ACHN (cell line): ENCODE data around the gene LRGUK.
"Not testable (repeated sequence)": the region's sequence is repeated elsewhere in the genome, so short reads cannot be mapped to it uniquely, and the experiment has no call there.

Source experiments
- DNase-seq: peaks from one replicate; pipeline ENCODE4 v3.0.0-alpha.2; 2015
- in situ Hi-C: cut with HindIII; loops from 2 replicates; pipeline ENCODE4 v1.10.0; 2017; ENCODE audit warnings: low sequenced_read_pairs, low pct_ligation_motif_present, low pct_unique_long_range_greater_than_20kb

LRGUK gene, protein sequence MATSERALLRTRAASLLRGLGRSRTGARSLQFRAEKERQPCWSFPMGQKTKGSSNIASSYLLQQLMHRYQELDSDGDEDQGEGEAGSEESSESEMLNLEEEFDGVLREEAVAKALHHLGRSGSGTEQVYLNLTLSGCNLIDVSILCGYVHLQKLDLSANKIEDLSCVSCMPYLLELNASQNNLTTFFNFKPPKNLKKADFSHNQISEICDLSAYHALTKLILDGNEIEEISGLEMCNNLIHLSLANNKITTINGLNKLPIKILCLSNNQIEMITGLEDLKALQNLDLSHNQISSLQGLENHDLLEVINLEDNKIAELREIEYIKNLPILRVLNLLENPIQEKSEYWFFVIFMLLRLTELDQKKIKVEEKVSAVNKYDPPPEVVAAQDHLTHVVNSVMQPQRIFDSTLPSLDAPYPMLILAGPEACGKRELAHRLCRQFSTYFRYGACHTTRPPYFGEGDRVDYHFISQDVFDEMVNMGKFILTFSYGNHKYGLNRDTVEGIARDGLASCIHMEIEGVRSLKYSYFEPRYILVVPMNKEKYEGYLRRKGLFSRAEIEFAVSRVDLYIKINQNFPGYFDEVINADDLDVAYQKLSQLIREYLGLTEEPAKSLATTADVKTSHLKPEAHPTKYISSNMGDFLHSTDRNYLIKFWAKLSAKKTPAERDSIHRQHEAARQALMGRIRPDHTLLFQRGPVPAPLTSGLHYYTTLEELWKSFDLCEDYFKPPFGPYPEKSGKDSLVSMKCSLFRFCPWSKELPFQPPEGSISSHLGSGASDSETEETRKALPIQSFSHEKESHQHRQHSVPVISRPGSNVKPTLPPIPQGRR

DNA sequence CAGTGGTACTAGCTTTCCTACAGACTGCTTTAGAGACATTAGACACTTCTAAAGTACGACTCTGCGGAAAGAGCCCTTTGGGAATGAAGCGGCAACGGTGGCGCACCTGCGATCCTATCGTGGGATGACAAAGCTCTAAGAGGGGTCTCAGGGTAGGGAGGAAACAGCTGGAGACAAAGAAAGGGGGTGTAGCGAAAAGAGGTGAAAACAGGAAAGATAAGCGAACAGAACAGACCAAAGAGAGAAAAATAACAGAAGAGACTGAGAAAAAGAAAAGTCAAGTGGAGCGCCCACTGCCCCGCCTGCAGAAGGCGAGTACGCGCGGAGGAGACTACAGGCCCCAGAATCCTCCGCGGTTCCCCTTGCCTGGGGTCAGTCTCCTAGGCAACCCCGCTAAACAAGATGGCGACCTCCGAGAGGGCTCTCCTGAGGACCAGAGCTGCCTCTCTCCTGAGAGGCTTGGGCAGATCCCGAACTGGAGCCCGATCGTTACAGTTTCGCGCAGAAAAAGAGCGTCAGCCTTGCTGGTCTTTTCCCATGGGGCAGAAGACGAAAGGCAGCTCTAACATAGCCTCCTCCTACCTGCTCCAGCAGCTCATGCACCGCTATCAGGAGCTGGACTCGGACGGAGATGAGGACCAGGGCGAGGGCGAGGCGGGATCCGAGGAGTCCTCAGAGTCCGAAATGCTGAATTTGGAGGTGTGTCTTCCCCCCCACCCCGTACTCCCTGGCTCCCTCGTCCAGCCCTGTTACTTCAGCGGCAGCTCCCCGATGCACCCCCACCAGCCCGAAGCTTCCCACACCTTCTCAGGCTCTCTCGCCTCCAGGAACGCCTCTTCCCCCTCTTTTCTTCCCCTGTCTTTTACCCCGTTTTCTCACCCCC lies at the start of gene LRGUK:
TSS of gene LRGUK (plus strand) at position 375 of the 883 bp plus-strand sequence. CDS start at position 403, 28 bp downstream.
- peak; percentile 85 for DNase-seq
- in situ Hi-C loops = no loop called here

DNA sequence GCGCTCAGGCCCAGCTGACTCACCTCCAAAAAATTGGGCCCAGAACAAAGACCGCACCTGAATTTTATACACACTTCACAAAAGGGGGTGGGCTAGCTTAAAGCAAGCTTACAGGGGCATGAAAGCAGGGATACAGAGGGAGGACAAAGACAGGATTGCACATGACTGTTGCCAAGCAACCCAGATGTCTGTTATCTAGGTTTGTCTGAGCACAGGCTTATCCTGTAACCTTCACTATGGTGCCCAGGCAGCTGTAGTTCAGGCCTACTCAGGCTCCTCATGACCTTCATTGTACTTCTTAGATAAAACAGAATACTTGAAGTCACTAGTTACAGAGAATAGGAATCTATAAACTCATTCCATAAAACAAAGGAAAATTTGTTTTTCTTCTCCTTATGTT lies 49.6 kb upstream of the LRGUK start:
- DNase-seq, in situ Hi-C loops: not testable (repeated sequence)

DNA sequence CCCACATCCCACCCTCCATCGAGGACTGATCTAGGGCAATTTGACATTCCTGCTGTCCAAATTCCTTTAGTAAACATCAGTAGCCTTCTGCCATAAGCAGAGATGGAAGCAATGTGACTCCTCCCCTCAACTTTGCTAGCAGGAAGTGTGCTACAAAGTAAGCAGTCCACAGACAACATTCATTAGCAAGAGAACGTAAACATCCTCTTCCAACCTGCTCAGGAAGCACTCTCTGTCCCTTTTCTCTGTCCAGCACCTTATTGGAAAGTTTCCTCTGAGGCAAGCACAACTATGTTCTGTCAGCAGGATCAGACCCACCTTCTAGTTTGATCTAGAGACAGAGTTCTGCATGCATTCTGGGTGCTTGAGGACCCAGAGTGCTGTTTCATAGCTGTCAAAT lies 48.1 kb upstream of the LRGUK start:
- in situ Hi-C loops = no loop called here
- no peak for DNase-seq

DNA sequence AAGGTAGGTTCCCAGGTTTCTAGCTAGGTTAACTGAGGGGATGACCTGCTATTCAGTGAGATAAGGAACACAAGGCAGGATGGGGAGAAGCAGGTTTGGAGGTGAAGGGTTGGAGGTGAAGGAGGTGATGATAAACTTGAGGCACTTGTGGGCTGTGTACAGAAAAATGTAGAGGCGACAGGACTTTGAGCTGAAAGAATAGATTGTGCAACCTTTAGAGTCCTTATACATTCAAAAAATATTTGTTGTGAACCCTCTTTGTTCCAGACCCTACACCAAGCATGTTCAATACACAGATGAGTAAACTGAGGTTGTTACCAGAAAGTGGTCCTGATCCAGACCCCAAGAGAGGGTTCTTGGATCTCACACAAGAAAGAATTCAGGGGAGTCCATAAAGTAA lies 45.4 kb upstream of the LRGUK start:
- in situ Hi-C loops = no loop called here
- DNase-seq = no peak

DNA sequence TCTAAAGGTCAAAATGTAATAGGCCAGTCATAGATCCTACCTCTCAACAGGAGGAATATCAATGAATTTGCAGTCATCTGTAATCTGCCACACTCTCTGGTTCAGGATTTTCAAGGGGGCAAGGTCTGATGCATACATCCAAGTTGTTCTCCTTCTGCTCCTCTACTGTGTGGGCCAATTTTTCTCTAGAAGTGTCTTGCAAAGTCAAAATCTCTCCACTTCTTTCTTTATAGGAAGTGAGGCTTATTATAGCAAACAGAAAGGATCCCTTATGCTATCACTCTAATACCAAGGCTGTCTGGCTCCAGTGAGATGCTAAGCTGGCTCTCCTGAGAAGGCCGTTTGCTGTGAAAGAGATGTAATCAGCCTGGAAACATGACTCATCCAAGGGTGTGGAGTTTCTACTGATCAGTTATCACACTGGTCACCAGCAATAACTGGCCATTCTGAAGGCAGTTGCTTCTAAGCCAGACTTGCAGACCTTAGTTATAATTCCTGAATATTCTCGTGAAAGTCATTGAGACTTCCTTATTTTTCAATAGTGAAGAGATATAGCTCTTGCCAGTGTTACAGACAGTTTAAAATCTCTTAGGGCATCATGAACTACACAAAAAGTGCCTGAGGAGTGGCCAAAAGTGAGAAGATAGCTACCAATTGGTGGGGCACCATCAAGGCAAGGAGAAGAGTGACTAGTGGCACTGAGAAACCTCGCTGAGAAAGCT lies 43.2 kb upstream of the LRGUK start:
- DNase-seq = no peak

DNA sequence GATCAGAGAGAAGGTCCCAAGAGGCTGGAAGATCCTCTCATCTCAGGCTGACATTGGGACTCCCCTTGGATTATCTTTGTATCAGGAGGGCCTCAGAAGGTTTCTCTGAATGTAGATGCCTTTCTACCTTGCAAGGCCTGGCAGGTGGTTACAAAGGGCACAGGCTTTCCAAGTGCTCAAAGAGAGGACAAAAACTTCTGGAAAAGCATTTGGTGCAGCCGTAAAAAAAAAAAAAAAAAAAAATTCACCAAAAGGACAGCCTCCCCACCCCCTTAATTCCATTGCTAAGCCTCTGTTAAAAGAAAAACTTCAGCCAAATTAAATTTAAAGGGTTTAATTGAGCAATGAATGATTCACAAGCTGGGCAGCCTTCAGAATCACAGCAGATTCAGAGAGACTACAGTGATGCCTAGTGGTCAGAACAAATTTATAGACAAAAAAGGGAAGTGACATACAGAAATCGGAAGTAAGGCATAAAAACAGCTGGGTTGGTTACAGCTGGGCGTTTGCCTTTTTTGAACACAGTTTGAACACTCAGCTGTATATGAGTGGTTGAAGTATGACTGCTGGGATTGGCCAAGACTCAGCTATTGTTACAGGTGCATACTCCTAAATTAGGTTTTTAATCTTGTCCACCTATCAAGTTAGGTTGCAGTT lies 42.5 kb upstream of the LRGUK start:
- in situ Hi-C loops = no loop called here
- DNase-seq = no peak

More for the DNA sequence above, 43.2 kb upstream of the LRGUK start:
- in situ Hi-C loops = no loop called here

DNA sequence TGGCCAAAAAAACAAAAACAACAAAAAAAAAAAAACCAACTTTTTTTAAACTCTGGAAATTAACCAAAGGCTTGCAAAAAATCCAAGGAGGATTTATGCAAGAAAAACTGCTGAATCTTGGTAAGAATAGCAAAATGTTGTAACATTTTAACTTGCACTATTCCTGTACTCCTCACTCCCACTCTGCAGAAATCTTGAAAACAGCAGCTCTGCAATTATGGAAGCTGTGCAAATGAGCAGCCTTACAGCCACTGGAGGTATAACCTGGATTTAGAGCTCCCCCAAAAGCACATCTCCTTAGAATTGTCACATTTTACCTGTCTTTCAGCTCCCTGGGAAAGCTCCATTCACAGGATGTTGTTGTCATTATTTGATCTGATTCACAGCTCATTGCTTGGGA lies 41.8 kb upstream of the LRGUK start:
- in situ Hi-C loops = no loop called here

DNA sequence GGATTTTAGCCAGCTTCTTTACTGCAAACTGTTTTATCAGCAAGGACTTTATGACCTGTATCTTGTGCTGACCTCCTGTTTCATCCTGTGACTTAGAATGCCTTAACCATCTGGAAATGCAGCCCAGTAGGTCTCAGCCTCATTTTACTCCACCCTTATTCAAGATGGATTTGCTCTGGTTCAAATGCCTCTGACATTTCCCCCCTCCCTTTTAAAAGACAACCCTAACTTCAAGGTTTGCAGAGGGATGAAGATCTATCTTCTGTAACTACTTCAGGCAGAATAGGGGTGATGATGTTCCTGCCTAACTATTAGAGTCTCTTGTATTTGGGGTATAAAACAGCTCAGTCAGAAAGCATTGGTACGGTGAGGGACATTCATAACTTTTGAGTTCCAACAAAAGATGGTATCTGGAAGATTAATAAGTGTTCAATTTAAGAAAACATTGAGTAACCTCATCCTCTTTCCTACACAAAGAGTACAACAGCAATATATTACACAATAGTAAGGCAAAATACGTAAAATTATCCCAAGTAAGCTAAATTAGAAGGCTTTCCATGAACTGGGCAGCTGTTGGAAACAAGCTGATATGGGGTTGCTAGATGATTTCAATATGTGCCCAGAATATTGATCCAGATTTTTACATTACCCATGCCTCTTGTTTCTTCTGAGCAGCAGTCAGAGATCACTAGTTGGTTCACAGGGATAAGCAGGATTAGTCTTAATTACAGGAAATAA lies 40.0 kb upstream of the LRGUK start:
- no peak for DNase-seq
- in situ Hi-C loops = no loop called here

More for the DNA sequence above, 41.8 kb upstream of the LRGUK start:
- DNase-seq = no peak

DNA sequence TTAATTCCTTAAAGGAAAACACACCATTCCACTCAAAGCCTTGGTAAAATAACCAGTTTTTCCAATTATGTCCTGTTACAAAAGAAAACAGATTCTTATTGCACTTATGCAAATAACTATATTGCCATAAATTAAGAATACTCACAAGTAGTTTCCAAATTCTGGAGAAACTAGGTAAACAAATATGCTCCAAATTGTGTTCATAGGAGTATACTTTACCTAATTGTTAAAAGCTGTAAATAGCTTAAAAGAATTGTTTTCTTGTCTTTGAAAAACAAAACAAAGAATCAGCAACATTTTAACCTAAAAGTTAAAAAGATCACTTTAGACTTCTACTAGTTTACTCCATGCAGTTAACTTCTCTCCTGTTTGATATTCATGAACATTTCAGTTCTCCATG lies 38.9 kb upstream of the LRGUK start:
- in situ Hi-C loops = no loop called here
- DNase-seq = no peak

DNA sequence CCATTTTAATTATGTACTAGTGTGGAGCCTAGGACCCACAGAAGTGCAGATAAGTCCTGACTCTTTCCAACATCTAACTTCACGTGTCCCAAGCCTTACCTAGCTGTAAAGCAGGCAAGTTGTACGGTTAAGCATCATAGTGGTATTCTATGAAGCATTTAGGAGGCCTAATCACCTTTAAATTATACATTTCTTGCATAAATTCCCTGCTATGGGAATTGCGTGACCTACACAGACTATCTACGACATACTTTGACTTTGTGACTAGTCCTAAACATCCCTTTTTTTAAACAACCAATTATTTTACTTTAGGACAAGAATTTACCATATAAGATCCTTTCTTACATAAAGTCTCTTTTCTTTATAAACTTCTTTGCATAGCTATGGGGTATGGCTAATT lies 37.7 kb upstream of the LRGUK start:
- DNase-seq = peak; percentile 14
- in situ Hi-C loops = no loop called here

DNA sequence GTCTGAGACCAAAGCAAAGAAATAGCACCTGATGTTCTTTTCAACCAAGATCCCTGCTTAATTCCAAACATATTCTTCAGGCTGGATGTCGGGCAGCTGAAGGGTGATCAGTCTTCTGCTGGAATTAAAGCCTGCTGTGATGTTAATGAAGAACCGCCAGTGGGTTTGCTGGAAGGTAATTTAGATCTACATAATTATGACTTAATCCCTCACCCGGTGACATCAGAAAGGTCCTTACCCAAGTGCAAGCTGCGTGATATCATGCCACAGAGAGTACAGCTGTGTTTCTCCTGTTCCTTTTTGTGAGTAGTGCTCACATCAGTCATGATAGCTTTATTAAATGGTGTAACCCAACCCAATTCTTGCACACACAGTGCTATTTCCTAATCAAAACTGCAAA lies 29.1 kb upstream of the LRGUK start:
- in situ Hi-C loops = no loop called here
- DNase-seq = no peak

DNA sequence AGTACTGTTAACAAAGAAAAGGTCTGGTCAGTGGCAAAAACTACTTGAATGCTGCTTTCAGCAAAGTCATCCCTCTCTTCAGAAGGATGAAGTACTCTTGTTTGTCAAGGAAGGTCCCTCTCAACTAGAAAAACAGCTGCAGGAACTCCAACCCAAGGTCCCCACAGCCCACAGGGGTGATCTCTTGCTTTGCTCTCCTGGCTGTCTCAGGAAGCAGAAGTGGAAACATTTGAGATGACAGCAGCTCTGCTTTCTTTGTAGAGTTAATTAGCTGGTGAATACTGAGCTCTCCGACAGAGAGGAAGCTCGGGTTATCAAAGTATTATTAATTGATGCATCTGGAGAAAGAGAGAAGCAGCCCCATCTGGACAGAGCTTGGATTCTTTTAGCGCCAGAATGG lies 25.4 kb upstream of the LRGUK start:
- in situ Hi-C loops = no loop called here
- no peak for DNase-seq

DNA sequence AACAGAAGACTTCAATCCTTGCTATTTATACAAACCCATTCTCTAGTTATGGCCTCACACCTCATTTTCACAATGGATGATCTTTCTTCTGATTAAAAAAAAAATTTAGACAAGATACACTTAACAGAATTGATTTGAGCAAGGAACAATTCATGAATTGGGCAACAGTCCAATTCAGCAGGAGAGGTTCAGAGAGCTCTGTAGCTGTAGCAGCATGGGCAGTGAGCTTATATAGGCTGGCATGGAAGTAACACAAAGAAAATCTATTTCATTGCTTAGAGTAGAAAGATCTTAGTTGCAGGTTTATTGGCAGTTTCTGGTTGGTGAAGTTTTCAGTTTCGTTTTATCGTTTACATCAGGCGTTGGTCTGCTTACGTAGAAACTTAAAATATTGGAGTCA lies 23.0 kb upstream of the LRGUK start:
- no peak for DNase-seq
- in situ Hi-C loops = no loop called here

DNA sequence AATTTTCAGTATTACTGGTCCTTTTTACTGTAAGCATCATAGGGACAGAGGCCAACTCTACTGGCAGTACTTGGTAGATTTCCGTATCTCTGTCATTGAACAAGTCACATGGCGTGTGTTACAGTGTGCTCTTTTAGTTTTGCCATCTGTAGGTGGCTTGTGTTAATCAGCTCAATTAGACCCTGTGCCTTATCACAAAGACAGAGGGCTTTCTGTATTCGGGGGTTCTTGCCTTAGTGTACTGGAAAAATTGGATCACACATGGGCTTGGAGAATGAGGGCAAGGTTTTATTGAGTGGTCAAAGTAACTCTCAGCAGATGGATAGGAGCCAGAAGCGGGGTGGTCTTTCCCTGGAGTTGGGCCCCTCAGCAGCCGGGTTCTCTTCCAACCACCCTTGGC lies 21.3 kb upstream of the LRGUK start:
- in situ Hi-C loops = no loop called here
- no peak for DNase-seq

DNA sequence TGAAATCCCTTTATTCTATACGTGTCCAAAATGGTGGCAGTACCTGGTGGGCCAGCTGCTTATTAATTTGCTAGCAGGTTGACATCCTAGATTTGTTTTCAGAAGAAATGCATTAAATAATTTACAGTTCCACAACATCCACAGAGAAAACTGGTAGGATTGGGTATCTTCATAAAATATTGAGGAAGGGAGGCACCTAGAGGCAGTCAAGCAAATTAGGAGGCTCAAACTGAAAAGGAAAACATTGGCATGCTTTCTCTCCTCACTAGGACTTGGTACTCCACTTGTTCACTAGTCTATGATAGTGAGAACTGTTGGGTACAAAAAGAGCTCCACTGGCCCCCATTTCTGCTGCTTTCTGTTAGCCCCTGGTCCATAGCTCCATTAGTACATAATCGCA lies 18.3 kb upstream of the LRGUK start:
- no peak for DNase-seq
- in situ Hi-C loops = no loop called here

DNA sequence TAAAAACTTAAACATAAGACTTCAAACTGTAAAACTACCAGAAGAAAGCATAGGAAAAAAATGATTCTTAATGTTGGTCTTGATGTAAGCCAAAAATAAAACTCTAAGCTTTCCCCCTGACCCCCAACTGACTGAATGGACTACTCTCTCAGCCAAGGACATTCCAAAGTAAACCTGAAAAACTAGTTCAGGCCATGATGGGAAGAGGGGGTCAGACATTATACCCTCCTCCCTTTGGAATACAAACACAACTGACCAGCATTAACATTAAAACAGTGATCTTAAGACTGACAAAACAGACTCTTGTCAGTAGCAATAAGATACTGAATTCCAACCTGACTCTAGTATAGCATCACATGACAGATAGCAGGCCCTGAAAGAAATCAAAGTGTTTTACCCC lies 13.5 kb upstream of the LRGUK start:
- in situ Hi-C loops = no loop called here
- no peak for DNase-seq

DNA sequence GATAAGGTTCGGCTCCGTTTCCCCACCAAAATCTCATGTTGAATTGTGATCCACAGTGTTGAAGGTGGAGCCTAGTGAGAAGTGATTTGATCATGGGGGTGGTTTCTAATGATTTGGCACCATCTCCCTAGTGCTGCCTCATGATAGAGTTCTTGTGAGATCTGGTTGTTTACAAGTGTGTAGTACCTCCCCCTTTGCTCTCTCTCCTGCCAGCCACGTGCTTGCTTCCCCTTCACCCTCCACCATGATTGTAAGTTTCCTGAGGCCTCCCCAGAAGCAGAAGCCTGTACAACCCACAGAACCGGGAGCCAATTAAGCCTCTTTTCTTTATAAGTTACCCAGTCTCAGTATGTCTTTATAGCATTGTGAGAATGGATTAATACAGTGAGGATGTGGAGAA lies 12.1 kb upstream of the LRGUK start:
- DNase-seq = no peak
- in situ Hi-C loops = no loop called here
